C4-2B (cell line): ENCODE data around the gene MYOZ1.

Experiments used
- CTCF ChIP-seq: fragments of 450-650 bp; conservative IDR thresholded peaks from 2 replicates; pipeline ENCODE4 v1.5.1; 2017; ENCODE audit warnings: mild to moderate bottlenecking
- ZFX ChIP-seq: fragments of 450-650 bp; IDR thresholded peaks from 2 replicates; pipeline ENCODE4 v1.6.1; 2017

DNA sequence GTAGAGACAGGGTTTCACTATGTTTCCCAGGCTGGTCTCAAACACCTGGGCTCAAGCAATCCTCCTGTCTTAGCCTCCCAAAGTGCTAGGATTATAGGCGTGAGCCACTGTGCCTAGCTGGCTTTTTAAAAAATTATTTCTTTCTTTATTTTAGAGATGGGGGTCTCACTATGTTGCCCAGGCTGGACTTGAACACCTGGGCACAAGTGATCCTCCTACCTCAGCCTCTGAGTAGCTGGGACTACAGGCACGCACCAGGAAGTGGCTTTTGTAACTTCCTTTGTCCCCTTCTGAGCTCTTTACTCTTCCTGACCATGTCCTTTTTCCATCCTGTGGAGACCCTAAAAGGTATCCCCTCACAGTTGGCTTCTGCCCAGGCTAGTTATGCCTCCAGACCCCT, 2.1 kb upstream of the MYOZ1 start:
- TF ChIP-seq CTCF (no peak), ZFX (no peak)
